Fibroblast of peridontal ligament (primary cell): Measurements from ENCODE around the gene TCP11X1.
"Not testable (repeated sequence)": the region's sequence is repeated elsewhere in the genome, so short reads cannot be mapped to it uniquely, and the experiment has no call there.

Experiments
- DNase-seq: peaks from one replicate; pipeline ENCODE4 v3.0.0-alpha.2; 2010; ENCODE audit errors: extremely low read depth

Gene TCP11X1

DNA sequence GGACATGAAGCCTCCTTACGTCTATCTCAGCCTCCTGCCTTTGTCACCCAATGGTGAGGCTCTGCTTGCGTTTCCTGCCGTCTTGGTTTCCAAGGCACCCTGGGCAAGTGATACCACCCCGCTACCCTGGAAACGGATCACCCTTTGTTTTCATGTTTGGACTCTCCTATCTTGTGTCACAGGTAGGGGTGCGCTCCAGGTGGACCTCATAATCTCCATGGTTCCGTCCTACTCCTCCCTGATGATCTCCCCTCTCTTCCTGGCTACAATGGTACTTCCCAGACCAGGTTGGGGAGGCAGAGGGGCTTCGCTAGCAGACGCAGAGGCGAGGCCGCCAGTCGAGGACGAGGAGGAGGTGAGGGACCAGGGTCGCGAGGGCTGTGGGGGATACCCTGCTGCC is at the start of gene TCP11X1:
TSS of gene TCP11X1 (plus strand) at position 316 of the 400 bp plus-strand sequence.
- not testable (repeated sequence) for DNase-seq

DNA sequence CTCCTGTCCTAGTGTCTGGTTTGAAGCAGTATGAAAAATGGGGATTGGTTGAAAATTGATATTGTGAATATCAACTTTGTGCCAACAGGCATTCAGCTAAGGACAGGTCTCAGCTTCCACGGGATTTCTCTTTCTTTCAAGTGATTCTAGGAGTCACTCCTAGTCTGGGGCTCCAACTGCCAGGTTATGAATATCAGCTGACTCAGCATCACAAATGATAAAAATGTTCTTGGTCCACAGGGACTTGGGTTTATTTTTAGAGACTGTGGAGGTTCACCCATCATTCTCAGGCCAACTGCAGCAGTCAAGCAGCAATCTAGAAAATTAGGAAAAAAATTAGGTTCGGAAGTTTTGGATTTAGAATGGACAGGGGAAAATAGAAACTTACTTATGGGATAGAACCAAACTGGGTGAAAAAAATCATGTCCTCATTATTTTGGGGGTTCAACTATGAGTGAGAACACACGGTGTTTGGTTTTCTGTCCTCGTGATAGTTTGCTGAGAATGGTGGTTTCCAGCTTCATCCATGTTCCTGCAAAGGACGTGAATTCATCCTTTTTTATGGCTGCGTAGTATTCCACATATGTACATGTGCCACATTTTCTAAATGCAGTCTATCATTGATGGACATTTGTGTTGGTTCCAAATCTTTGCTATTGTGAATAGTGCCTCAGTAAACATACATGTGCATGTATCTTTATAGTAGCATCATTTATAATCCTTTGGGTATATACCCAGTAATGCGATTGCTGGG is 29.0 kb upstream of the TCP11X1 start:
- DNase-seq: no peak

- not testable (repeated sequence) for DNase-seq
Measured at GRCh38 chrX:102207940-102208339, 7.2 kb upstream of the TCP11X1 start.

- not testable (repeated sequence) for DNase-seq
Measured at GRCh38 chrX:102216497-102216896, 1.4 kb downstream of the TCP11X1 start.

DNA sequence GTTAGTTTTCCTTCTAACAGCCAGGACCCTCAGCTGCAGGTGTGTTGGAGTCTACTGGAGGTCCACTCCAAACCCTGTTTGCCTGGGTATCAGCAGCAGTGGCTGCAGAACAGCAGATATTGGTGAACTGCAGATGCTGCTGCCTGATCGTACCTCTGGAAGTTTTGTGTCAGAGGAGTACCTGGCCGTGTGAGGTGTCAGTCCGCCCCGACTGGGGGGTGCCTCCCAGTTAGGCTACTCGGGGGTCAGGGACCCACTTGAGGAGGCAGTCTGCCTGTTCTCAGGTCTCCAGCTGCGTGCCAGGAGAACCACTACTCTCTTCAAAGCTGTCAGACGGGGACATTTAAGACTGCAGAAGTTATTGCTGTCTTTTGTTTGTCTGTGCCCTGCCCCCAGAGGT is 20.6 kb downstream of the TCP11X1 start:
- not testable (repeated sequence) for DNase-seq

GRCh38 chrX:102240265-102240664 is 25.2 kb downstream of the TCP11X1 start:
- not testable (repeated sequence) for DNase-seq

DNA sequence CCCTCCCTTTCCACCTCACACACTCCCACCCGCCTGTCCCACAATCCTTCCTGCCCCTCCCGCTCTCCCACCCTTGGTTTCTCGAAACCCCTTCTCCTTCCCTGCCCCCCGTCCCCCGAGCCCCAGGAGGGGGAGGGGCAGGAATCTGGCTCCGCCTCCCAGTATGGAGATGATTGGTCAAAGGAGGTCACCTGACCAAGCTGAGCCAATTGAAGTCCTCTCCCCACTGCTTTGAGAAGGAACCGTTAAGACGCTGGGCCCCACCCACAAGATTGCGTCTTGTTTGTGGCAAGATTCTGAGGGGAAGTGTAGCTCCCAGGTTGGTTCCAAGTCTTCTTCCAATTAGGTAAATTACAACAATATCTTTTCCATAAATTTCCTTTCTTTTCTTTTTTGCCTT is 31.8 kb downstream of the TCP11X1 start, which contains the start of gene NXF2:
TSS of gene NXF2 (plus strand) at position 275 of the 400 bp plus-strand sequence. CDS start 59,912 bp downstream, outside the sequence.
- DNase-seq: not testable (repeated sequence)

- not testable (repeated sequence) for DNase-seq
Measured at GRCh38 chrX:102272231-102272630, 57.1 kb downstream of the TCP11X1 start.
